Left lobe of liver (tissue), 2 donors: ENCODE results near the gene DCBLD1. TPM values are rescaled to one million over a fixed set of nuclear protein-coding genes. Genes with fewer than 3 reads are reported as not detected.

Experiments used
- ATAC-seq: fragments of 200-7000 bp; cut with Tn5 transposase; one replicate; pipeline ENCODE4 v1.9.1; 2020; ENCODE audit warnings: mild to moderate bottlenecking, moderate library complexity
- DNase-seq: peaks from one replicate; pipeline ENCODE4 v3.0.0-alpha.2; 2020; ENCODE audit warnings: low spot score
- total RNA-seq: library from RNA; stranded (reverse); gene quantifications from one replicate; pipeline ENCODE4 v1.2.1, GENCODE V29; 2021
- donor health status: DM: no; HTN: no; CAD: no; lungs with moderate emphysema.
- donor health status: DM: no; HTN: yes; CAD: no.

The DCBLD1 gene
- total RNA-seq, 1 donor from 2014 or later, result 9.0 TPM

DNA sequence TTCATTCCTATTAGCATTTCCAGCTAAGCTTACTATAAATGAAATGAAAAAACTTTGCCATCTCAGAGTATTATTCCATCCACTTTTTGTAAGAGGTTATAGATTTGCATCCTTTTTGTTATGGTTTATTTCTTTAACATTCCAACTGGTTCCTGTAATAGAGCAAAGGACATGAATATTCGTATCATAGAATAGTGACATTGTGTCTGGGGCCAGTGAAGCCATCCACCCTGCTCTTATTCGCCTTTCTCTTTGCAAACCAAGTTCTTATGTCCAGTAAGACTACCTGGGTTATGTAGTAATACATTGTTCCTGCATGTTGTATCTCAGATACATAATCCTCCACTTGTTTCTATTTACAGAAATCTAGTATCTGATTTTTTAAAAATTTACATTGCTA, 43.1 kb downstream of the DCBLD1 start:
- DNase-seq (no peak), ATAC-seq (no peak)

DNA sequence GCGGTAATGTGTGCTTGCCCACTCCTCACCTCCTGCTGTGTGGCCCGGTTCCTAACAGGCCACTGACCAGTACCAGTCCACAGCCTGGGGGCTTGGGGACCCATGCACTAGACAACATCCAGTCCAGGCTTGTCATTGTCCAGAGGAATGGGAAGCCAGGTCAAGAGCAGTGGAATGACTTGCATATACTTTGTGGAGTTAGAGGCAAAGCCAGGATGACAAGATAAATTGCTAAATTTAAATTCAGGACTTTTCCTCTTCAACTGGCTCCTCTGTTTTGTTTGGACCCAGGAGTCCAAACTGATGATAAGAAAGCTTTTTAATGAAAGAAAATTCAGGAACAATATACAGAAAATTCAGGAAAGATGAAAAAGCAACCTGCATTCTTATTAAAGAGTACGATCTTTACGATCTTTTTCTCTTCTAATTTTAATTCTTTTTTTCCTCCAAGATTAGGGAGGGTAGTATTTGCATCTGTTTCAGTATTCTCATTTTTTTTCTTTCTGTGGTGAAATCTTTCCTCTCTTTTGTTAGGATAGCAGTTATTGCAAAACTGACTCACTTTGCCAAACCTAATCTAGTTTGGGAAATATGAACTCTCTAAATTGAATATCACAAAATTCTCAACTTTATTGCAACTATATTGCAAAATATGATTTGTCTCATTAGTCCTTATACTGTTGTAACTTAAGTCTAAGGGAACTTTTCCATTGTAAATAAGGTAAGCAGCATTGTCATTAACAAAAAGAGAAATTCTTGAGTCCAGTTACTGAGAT, 48.2 kb downstream of the DCBLD1 start:
- ATAC-seq, result peak; percentile 52

DNA sequence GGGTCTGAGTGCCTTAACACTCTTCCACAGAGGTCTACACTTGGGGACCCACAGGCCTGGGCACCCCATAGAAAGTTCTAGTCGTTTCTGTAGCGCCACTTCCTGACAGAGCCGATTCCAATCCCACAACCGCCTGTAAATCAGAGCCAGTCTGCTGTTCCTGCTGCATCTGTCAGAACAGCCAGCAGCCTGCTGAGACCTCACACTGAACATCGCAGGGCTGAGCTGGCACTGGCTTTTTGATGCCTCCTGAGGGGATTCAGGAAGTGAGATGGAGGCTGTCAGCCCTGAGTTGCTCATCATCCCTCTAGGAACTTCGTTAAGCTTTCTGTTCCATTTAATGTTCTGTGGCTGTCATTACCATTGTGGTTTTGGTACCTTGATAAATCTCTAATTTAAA, 48.9 kb downstream of the DCBLD1 start:
- DNase-seq (no peak), ATAC-seq (no peak)

More for the DNA sequence above, 48.2 kb downstream of the DCBLD1 start:
- DNase-seq, result no peak

DNA sequence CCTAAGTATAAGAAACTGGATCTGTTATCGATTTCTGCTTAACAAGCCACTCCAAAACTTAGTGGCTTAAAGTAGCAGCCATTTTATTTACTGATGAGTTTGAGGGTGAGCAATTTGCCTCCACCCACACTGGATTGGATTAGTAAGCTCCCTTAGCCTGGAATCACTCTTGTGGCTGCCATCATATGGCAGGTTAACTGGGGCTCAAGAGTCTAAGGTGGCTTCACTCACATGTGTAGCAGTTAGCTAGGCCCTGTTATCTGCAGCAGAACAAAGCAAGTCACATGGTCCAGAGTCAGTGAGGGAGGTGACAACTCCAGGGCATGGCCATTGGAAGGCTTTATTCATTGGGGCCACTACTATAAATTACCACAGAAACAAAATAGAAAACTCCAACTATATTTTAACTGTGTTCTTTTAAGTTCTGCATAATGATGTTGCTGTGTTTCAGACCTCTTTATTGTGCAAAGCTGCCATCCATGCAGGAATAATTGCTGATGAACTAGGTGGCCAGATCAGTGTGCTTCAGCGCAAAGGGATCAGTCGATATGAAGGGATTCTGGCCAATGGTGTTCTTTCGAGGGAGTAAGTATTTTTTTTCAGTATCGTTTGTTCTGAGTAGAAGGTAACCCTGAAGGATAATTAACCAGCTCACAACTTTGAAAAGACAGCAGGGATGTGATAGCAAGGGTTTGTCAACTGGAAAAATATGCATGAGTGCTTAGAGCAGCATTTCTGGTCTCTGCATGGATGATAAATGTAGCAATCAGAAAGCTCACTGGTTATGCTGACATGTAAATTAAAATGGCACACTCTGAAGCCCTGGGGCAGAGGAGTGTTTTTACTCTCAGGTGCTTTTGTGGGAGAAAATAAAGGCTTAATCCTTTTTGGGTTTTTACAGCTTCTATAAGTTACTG, 49.6 kb downstream of the DCBLD1 start:
- DNase-seq (no peak), ATAC-seq (no peak)

DNA sequence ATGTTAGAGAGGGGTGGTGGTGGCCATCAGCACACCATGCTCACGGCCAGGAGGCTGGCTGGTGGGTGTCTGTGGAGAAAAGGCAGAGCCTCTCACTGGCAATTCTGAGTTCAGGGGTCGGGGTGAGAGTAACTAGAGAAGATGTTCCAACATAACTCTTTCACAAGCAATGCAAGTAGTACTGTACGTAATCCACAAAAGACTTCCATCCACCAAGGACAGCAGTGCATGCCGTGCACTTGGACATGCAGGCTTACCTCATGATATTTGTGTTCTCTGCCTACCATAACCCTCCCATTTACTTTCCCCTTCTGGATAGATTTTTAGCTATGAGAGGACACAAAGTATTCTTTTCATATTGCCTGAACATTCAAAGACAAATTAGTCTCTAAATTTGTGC, 51.3 kb downstream of the DCBLD1 start:
- DNase-seq, result no peak
- peak; percentile 25 for ATAC-seq

DNA sequence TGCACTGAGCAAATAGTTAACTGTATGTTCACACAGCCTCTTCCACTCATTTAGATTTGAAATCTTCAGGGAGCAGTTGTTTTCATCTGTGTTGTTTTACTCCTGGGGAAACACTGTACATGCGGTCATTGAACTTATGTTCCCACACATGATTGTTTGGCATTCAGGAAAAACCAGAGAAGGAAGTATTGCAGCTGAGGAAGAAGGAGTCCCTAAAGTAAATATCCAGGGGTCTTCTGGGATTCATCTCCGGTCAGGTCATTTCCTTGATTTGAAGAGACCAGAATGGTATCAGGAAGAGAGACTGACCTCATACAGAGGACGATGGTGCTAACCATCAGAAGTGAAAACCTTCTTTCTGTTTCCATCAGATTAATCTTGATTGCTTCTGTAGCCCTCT, 52.5 kb downstream of the DCBLD1 start:
- peak; percentile 76 for ATAC-seq
- DNase-seq, result no peak

DNA sequence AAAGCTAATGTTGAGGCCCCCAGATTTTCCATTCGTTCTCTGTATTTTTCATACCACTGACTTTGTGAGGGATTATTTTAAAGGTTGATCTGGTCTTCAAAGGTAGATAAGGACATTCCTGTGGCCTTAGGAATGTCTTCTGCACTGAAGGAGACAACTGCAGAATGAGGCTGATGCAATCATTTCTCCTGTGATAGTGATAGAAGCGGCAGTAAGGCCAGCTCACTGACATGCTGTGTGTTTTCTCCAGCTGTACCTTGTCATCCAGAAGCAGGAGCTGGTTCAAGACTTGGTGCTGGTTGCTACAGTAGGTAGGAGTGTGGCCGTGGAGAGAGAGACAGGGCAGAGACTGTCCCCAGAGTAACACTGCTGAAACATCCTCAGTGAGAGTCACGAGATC, 53.8 kb downstream of the DCBLD1 start:
- DNase-seq, result no peak
- no peak for ATAC-seq

DNA sequence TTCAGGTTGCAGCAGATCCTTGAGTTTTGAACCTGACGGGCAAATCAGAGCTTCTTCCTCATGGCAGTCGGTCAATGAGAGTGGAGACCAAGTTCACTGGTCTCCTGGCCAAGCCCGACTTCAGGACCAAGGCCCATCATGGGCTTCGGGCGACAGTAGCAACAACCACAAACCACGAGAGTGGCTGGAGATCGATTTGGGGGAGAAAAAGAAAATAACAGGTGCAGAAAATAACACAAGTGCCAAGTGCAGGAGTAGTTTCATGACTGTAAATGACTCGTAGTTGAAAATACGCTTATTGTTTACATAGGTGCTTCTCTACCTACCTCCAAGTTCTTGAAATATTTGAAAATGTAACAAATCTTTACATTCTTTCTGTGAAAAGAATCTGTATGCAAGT, 56.1 kb downstream of the DCBLD1 start:
- ATAC-seq (no peak), DNase-seq (no peak)

DNA sequence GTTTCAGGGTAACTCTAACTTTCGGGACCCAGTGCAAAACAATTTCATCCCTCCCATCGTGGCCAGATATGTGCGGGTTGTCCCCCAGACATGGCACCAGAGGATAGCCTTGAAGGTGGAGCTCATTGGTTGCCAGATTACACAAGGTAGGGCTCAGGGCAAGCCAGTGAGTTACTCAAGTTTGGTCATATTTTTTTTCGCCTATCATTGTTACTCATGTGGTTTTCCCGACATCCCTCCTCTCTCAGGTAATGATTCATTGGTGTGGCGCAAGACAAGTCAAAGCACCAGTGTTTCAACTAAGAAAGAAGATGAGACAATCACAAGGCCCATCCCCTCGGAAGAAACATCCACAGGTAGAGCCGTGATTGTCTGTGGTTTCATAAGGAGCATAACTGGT, 58.2 kb downstream of the DCBLD1 start:
- no peak for ATAC-seq

DNA sequence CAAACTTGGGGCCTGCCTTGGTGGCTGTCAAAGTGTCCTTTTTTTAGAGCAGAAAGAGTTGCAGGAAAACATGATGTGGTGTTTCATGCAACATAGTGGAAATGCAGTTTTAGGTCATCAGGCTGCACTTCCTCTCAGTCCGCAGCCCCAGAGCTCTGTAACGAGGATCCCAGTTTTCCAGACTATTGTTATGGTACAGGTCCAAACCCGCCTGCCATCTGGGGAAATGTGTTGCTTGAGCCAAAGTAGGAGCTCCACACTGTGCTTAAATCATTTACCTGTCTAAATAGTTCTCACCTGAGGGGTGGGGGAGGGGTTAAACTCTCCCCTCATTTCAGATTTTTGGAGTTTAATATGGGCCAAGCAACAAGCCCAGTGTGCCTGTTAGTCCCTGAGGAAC, 60.0 kb downstream of the DCBLD1 start:
- ATAC-seq (no peak), DNase-seq (no peak)

More for the DNA sequence above, 58.2 kb downstream of the DCBLD1 start:
- no peak for DNase-seq

DNA sequence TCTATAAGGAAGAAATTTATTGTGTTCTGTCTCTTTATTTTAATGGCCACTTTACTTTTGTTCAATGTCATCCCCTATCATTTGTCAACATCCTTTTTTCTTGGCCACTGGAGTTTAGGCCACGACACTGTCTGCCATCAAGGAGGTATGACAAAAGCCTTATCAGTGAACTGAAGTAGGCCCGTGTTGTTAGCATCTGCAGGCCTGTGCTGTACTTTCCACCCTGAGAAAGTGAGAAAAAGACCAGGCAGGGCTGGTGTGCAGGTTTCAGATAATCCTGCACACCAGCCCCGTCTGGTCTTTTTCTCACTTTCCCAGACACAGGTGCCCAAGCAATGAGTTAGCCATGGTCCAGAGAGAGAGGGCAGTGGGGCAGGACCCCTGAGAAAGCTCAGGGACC, 62.2 kb downstream of the DCBLD1 start:
- no peak for ATAC-seq
- no peak for DNase-seq

DNA sequence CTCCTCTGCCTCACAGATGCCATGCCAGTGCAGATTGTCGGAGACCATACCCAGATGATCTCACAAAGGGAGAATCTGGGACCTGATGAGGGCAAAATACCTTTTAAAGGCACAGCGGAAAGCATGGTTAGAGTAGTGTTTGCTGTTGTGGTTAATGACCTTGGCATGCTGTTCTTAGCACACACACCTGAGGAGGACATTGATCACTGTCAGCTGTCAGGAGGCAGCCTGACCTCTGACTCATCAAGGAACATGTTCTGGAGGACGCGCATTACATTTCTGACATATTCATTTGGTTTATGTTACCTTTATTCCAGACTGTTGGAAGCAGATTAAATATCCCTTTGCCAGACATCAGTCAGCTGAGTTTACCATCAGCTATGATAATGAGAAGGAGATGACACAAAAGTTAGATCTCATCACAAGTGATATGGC, 62.7 kb downstream of the DCBLD1 start:
- DNase-seq (peak; percentile 55), ATAC-seq (peak; percentile 92)

DNA sequence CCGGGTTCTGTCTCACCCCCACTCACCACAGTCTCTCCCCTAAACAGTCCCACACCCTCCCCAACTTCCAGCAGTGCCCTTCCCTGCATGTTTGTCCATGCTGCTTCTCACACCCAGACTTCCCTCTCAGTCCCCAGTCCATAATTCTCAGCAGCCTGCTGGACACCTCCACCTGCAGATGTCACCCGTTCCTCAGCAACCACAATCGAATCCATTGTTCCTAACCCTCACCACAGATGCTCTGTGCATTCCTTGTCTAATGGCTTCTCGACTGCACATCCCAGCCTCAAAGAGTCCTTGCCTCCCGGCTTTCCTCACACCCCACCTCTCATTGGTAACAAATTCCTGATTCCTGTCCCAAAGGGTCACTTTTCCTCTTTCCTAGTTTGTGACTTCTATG, 64.2 kb downstream of the DCBLD1 start:
- no peak for DNase-seq
- no peak for ATAC-seq

DNA sequence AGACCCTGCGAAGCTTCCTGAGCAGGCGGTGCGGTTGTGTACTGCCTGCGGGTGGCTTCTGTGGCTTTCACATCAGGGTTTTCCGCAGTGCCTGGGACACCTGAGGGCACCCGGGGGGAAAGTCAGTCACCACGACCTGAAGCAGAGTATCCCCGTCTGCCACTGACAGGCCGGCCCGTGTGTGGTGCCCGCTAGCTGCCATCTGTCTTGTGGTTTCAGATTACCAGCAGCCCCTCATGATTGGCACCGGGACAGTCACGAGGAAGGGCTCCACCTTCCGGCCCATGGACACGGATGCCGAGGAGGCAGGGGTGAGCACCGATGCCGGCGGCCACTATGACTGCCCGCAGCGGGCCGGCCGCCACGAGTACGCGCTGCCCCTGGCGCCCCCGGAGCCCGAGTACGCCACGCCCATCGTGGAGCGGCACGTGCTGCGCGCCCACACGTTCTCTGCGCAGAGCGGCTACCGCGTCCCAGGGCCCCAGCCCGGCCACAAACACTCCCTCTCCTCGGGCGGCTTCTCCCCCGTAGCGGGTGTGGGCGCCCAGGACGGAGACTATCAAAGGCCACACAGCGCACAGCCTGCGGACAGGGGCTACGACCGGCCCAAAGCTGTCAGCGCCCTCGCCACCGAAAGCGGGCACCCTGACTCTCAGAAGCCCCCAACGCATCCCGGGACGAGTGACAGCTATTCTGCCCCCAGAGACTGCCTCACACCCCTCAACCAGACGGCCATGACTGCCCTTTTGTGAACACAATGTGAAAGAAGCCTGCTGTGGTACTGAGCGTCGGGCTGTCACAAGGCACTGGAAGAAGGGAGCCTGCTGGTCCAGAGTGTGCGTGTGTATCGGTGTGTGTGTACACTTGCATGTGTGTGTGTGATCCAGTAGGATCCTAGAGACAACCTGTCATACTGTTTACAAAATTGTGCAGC, 65.5 kb downstream of the DCBLD1 start:
- ATAC-seq (peak; percentile 45), DNase-seq (no peak)

DNA sequence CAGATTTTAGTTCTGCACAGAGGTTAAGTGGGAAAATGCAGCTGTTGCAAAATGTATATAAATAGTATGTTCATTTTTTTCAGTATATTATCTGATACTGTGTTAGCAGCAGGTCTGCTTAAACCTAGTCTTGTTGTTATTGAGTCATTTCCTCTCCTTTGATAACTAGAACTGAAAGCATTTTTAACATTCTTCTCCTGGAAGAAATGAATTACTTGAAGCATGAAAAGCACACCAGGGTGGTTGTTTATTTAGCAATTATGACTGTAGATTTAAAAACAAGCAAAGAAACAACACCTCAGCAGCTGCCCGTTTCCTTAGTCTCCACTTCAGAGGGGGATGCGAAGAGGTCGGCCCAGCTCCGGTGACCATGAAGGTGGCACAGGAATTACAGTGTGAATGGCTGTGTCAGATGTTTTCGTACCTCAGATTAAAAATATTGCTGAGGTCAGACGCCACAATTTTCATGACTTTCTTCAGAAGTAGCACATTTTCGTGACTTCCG, 66.4 kb downstream of the DCBLD1 start:
- DNase-seq (no peak), ATAC-seq (no peak)

DNA sequence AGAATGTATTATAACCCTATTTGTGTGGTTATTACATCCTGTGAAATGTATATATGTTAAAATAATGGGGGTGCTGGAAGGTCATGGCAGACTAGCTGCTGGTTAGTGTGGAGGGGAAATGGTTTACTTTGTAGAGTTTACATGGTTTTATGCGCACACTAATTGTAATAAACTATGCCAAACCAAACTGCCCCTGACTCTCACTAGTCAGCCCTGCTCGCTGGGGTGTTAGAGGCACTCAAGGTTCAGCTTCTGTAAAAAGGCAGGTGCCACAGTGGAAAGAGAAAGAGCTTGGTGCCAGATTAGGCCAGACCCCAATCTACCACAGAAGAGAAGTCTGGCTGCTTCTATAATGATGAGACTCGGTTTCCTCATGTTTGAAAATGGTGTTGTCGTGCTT, 67.1 kb downstream of the DCBLD1 start:
- DNase-seq (no peak), ATAC-seq (no peak)

DNA sequence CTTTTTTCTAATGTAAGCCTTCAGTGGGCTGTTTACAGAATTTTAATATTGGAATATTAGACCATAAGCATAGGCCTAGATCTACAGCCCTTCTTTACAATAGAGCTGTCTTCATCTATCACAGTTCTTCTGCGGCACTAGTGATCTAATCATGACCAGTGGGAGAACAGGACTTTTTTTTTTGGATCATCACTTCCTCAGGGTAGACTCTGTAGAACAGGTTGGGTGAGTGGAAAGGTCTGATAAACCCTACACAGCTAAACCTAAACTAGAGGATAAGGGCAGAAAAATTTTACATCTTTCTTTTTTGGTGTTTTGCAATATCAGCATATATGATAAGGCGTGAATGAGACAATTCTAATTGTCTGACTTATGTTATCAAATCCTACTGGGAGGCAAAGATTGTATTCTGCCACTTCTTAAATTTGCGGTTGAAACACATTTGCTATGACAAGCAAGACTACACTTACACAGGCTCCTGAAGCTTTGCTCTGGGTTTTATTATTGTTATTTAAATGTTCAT, 67.7 kb downstream of the DCBLD1 start:
- DNase-seq, result no peak

DNA sequence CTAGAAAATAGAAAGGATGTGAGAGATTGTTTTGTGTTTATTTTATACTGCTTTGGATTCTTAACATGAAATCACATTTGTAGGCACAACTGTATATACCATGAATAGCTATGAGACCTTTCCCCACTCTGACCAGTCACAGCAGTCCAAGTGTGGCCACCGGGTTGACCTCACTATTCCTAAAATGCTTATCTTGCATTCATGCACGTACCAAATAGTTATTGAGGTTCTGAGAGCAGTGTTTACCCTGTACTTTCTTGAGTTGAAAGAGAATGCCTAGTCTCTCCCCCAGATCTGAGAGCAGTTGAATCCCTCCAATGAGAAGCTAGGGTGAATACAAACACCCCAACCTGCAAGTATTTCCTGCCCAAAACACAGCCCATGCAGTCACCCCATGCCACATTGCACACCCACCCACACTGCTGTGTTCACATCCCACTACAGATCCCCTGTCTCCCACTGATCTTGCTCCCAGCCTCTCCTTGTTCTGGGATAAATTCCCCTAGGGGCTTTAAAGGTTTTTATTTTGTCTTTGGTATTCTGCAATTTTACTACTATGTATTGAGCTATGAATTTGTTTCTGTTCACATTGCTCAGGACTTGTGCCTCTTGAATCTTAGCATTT, 68.3 kb downstream of the DCBLD1 start:
- DNase-seq, result no peak
- no peak for ATAC-seq

More for the DNA sequence above, 67.7 kb downstream of the DCBLD1 start:
- no peak for ATAC-seq

DNA sequence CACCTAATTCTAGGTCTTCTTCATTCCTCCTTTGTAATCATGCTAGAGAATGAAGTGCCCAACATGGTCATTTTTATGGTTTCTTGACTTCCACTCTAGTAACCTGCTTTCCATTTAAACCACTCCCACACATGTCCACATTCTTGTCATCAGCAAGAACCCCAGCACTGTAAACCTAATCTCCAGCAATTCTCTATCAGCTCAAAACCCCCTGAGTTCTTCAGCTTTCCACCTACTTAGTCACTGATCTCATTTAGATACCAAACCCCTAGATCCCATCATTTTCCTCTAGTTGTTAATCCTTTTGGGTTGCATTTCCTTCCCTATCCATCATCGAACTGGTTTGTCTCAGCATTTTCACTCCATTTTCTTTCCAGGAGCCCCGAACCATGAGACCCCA, 70.1 kb downstream of the DCBLD1 start:
- DNase-seq (no peak), ATAC-seq (no peak)

DNA sequence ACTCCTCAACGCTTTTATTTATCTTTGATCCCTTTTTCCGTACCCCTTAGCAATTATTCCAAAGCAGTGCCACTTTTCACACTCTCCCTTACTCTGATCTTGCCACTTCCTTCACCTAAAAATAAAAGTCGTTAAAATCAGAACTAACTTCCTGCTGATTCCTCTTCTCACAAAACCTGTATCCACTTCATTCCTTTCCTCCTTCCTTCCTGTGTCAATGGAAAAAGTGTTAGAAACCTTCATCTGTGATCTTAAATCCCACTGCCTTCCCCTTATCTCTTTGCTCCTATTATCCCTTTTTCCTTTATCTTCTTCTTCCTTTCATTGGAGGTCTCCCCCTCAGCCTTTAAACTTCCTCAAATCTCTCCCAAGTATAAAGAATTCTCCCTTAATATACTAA, 70.7 kb downstream of the DCBLD1 start:
- ATAC-seq, result no peak
- DNase-seq, result no peak
